K562 (cell line): ENCODE measurements around the gene DNAAF8. TPM values are rescaled to one million over a fixed set of nuclear protein-coding genes. Genes with fewer than 3 reads are reported as not detected.

Source experiments
- ATAC-seq: fragments of 200-7000 bp; cut with Tn5 transposase; 3 replicates; pipeline ENCODE4 v1.9.1; 2020; ENCODE audit warnings: moderate library complexity
- BruUV-seq: library from RNA; stranded (reverse); fragments of 400-500 nt; replicated peaks from 2 replicates; lab custom pipeline; 2021; lab: Mats Ljungman, UMichigan
- CTCF ChIA-PET: fragments of 300-600 bp; formaldehyde crosslinking; extraction: SDS; loops from one replicate; lab custom pipeline; 2021; ENCODE audit warnings: low intra/inter-chr PET ratio; lab: Yijun Ruan, JAX
- POLR2A ChIA-PET: fragments of 300-600, 350-650 bp; sonication (Branson Sonifier 250); formaldehyde crosslinking; extraction: SDS; loops from one replicate; lab custom pipeline; 2021; ENCODE audit warnings: antibody characterized with exemption, inconsistent platforms; lab: Yijun Ruan, JAX
- DNase-seq, 4 experiments: peaks; one replicate each; pipeline versions ENCODE4 v3.0.0 to v3.0.0-alpha.2; 2011 to 2018; ENCODE audit warnings: low spot score in 3 of 4, mixed read lengths in 3 of 4; ENCODE audit errors: extremely low read depth in 1 of 4
- FAIRE-seq: peaks from 2 replicates; lab custom pipeline; 2011; peaks lifted over from hg19 to GRCh38; lab: Jason Lieb, UNC
- H2AFZ ChIP-seq: 2 replicates; pipeline ENCODE4 v1.6.0; 2011; ENCODE audit warnings: low read depth, low read length, control low read depth, inconsistent platforms
- H3K27ac ChIP-seq: fragments of 200-600 bp; 3 replicates; pipeline ENCODE4 v1.8.0; 2011; ENCODE audit warnings: low read depth, mild to moderate bottlenecking, control low read depth, inconsistent platforms, low read length, moderate library complexity, mixed read lengths; ENCODE audit errors: extremely low read depth
- H3K27me3 ChIP-seq, 2 experiments: fragments of 300-600 bp in 1 of 2; 2 replicates in 1 of 2; 3 replicates in 1 of 2; pipeline versions ENCODE4 v1.6.0 to v1.8.0; 2011; ENCODE audit warnings: inconsistent platforms in 2 of 2, low read length in 2 of 2, mild to moderate bottlenecking in 1 of 2, mixed read lengths in 1 of 2, moderate library complexity in 1 of 2; ENCODE audit not compliant: control insufficient read depth in 2 of 2, insufficient read depth in 2 of 2
- H3K36me3 ChIP-seq: fragments of 300-600 bp; 3 replicates; pipeline ENCODE4 v1.8.0; 2011; ENCODE audit warnings: mild to moderate bottlenecking, low read length, inconsistent platforms; ENCODE audit not compliant: control insufficient read depth, insufficient read depth
- H3K4me1 ChIP-seq, 2 experiments: fragments of 200-600 bp in 1 of 2; replicated peaks in 1 of 2; 2 replicates in 1 of 2; 3 replicates in 1 of 2; pipeline versions ENCODE4 v1.5.1 to v1.8.0; 2011; ENCODE audit warnings: inconsistent platforms in 2 of 2, low read length in 2 of 2, mild to moderate bottlenecking in 1 of 2, mixed read lengths in 1 of 2, moderate library complexity in 1 of 2; ENCODE audit not compliant: control insufficient read depth in 2 of 2, insufficient read depth in 2 of 2
- H3K4me2 ChIP-seq: 2 replicates; pipeline ENCODE4 v1.6.1; 2011; ENCODE audit warnings: low read length, control low read depth, inconsistent platforms, mixed read lengths; ENCODE audit not compliant: insufficient read depth
- H3K4me3 ChIP-seq: fragments of 200-600 bp; sonication (generic), shearing (Covaris generic); 2 replicates; pipeline ENCODE4 v1.5.1; 2016; ENCODE audit warnings: control low read depth, inconsistent platforms
- H3K79me2 ChIP-seq: fragments of 200-600 bp; 3 replicates; pipeline ENCODE4 v1.8.0; 2011; ENCODE audit warnings: low read length, inconsistent platforms; ENCODE audit not compliant: control insufficient read depth, insufficient read depth
- H3K9ac ChIP-seq, 2 experiments: 2 replicates each; pipeline versions ENCODE4 v1.6.0 to v1.6.1; 2011; ENCODE audit warnings: low read depth in 2 of 2, low read length in 2 of 2, control low read depth in 1 of 2, inconsistent platforms in 1 of 2, mild to moderate bottlenecking in 1 of 2, mixed read lengths in 1 of 2; ENCODE audit not compliant: insufficient read depth in 1 of 2
- H3K9me1 ChIP-seq: one replicate; pipeline ENCODE4 v1.6.0; 2011; ENCODE audit warnings: inconsistent platforms, mild to moderate bottlenecking, low read length, moderate library complexity; ENCODE audit not compliant: control insufficient read depth, insufficient read depth
- H3K9me3 ChIP-seq: replicated peaks from 2 replicates; pipeline ENCODE4 v1.5.1; 2011; ENCODE audit warnings: low read depth, low read length, inconsistent platforms; ENCODE audit not compliant: control insufficient read depth, insufficient read depth
- H4K20me1 ChIP-seq: replicated peaks from 2 replicates; pipeline ENCODE4 v1.6.1; 2011; ENCODE audit warnings: low read length, inconsistent platforms, mixed read lengths; ENCODE audit not compliant: control insufficient read depth, insufficient read depth
- CBFA2T2 ChIP-seq: fragments of 450-650 bp; conservative IDR thresholded peaks from 2 replicates; pipeline ENCODE4 v1.6.1; 2017; ENCODE audit warnings: mild to moderate bottlenecking
- CBFB ChIP-seq: sonication (generic); formaldehyde crosslinking; IDR thresholded peaks from 2 replicates; pipeline ENCODE4 v1.4.0; 2020; ENCODE audit warnings: mild to moderate bottlenecking, missing genetic modification reagents
- KLF10 ChIP-seq: fragments of 250-450 bp; sonication (Bioruptor Pico); IDR thresholded peaks from 2 replicates; pipeline ENCODE4 v1.6.1; 2021; ENCODE audit warnings: matching md5 sums
- MED1 ChIP-seq: sonication (generic); formaldehyde crosslinking; IDR thresholded peaks from 2 replicates; pipeline ENCODE4 v1.8.1; 2023; ENCODE audit warnings: missing genetic modification reagents, borderline replicate concordance
- MLLT1 ChIP-seq, 2 experiments: fragments of 450-650 bp; IDR thresholded peaks; 2 replicates each; pipeline ENCODE4 v1.6.1; 2016
- PHB2 ChIP-seq: fragments of 450-650 bp; IDR thresholded peaks from 2 replicates; pipeline ENCODE4 v1.6.1; 2017; ENCODE audit warnings: low read depth
- TBP ChIP-seq: optimal IDR thresholded peaks from 2 replicates; pipeline ENCODE3; 2011; ENCODE audit warnings: low read depth, low read length, improper control_type of control experiment
- TSC22D4 ChIP-seq: fragments of 450-650 bp; IDR thresholded peaks from 2 replicates; pipeline ENCODE4 v1.6.1; 2016; ENCODE audit warnings: missing genetic modification characterization, missing biosample characterization, control low read depth
- ZFP30 ChIP-seq: fragments of 250-450 bp; sonication (Bioruptor Pico); IDR thresholded peaks from 2 replicates; pipeline ENCODE4 v1.8.0; 2022; ENCODE audit warnings: moderate library complexity, mild to moderate bottlenecking, inconsistent platforms, borderline replicate concordance
- ZKSCAN1 ChIP-seq: fragments of 150-350 bp; IDR thresholded peaks from 2 replicates; pipeline ENCODE4 v1.6.1; 2016; ENCODE audit warnings: low read depth, low read length
- ZNF134 ChIP-seq: fragments of 250-450 bp; sonication (Bioruptor Pico); conservative IDR thresholded peaks from 2 replicates; pipeline ENCODE4 v1.4.0; 2020
- ZNF212 ChIP-seq: fragments of 450-650 bp; formaldehyde crosslinking; IDR thresholded peaks from 2 replicates; pipeline ENCODE4 v1.4.0; 2020; ENCODE audit warnings: mild to moderate bottlenecking
- ZNF57 ChIP-seq: fragments of 450-650 bp; formaldehyde crosslinking; IDR thresholded peaks from 2 replicates; pipeline ENCODE4 v1.4.0; 2020; ENCODE audit warnings: mild to moderate bottlenecking, moderate library complexity
- WGBS: fragments of 100-300 bp; shearing (Covaris generic); methylation state at CpG from one replicate; pipeline ENCODE4 v1.1.6; 2016; ENCODE audit warnings: low coverage, mixed read lengths; ENCODE audit not compliant: insufficient coverage; ENCODE audit errors: missing lambda C conversion rate; 5-methylcytosine and 5-hydroxymethylcytosine counted together
- in situ Hi-C: fragments of 300-500 bp; cut with MboI; formaldehyde crosslinking; loops from 4 replicates; pipeline ENCODE4 v1.15.0; 2018; ENCODE audit warnings: inconsistent platforms, mixed read lengths
- intact Hi-C: fragments of 100-400 bp; cut with micrococcal nuclease; formaldehyde crosslinking; loops from 2 replicates; pipeline ENCODE4 v1.14.2; 2022
- polyA plus RNA-seq, 8 experiments: library from polyadenylated mRNA; depleted of rRNA in 4 of 8; stranded (reverse) in 5 of 8; unstranded in 3 of 8; fragments of >200 nt; fragmentation: Nextera tagmentation in 2 of 8; fragmentation: Illumina TruSeq in 1 of 8; extraction: Ambion mirVana in 2 of 8; extraction: Trizol in 1 of 8; gene quantifications; 2 replicates each; pipeline versions ENCODE4 v1.2.1 to v1.2.3, GENCODE V29; 2011 to 2014; ENCODE audit warnings: inconsistent platforms in 1 of 8, missing spikeins in 1 of 8
- total RNA-seq, 7 experiments: library from RNA; depleted of rRNA in 6 of 7; stranded (reverse); fragments of >200 nt in 6 of 7; fragmentation: Illumina TruSeq in 2 of 7; extraction: Trizol in 2 of 7; gene quantifications; 2 replicates each; pipeline versions ENCODE4 v1.2.1 to v1.2.3, GENCODE V29; 2011 to 2021; ENCODE audit warnings: low replicate concordance in 1 of 7
- TF ChIP-seq, protein P1 (sequence below): sonication (generic); formaldehyde crosslinking; IDR thresholded peaks from 2 replicates; pipeline ENCODE4 v1.9.0; 2022; ENCODE audit warnings: mild to moderate bottlenecking, missing genetic modification reagents
- TF ChIP-seq, protein P2 (sequence below): sonication (generic); formaldehyde crosslinking; IDR thresholded peaks from 2 replicates; pipeline ENCODE4 v1.8.1; 2022; ENCODE audit warnings: missing genetic modification reagents

The DNAAF8 gene
- total and polyA plus RNA-seq, 9 of the 15 experiments (the other 6 are each of a cell fraction or from before 2014, with no cell fraction given) = 0.04 to 0.12 (median 0.10) TPM; not detected in 6

DNA sequence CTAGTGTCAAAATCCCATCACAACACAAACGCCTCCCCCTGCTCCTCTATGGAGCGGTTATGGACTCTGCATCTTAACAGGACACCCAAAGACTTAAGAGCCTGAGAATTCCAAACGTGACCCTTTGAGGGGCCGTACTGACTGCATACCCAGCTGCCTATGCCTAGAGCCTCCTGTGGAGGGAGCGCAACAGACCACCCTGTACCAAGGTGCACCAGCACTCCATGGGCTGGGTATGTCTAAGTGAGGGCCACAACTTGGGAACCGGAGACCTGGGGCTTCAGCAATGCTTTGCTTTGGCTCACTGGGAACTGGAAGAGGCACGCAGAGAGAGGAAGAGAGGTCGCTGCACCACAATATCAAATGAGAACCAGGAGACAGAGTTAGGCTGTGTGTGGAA lies 5.7 kb upstream of the DNAAF8 start:
- H3K27me3 ChIP-seq = no peaks in the 10 kb centered on the region
- H3K27ac ChIP-seq = no peak overlapping the region
- H3K4me3 ChIP-seq = no peak overlapping the region
- H2AFZ ChIP-seq = no peak overlapping the region
- TF ChIP-seq ZKSCAN1 = no peak
- TF ChIP-seq PHB2 = no peak
- no peak for TF ChIP-seq ZNF134 (CRISPR knock-in tag)
- no peak for TF ChIP-seq ZFP30 (CRISPR knock-in tag)
- TF ChIP-seq MED1 (CRISPR knock-in tag) = no peak
- ATAC-seq (no peak), DNase-seq (no peak), FAIRE-seq (no peak)
- H4K20me1 ChIP-seq = peaks cover 6% of the 10 kb centered on the region
- no peak overlapping the region for H3K4me2 ChIP-seq
- H3K79me2 ChIP-seq = peaks cover 25% of the 10 kb centered on the region
- H3K9me1 ChIP-seq = no peaks in the 10 kb centered on the region
- H3K9ac ChIP-seq = no peak overlapping the region
- 92% methylated on average over 8 of the region's 8 CpGs for WGBS
- peaks cover 4 to 7% of the 10 kb centered on the region in 2 experiments; a peak in 3 of 5 replicates for H3K4me1 ChIP-seq
- ChIA-PET CTCF (no interaction called here), POLR2A (no interaction called here)
- intact Hi-C loops (no loop called here), in situ Hi-C loops (no loop called here)
- no TSS peak for BruUV-seq
- H3K36me3 ChIP-seq = peaks cover 60% of the 10 kb centered on the region
- H3K9me3 ChIP-seq = no peaks in the 10 kb centered on the region

GRCh38 chr16:4729876-4730275 lies 4.5 kb upstream of the DNAAF8 start:
- POLR2A ChIA-PET = interaction anchor here (0.7 to 0.8 kb wide), 2 partner anchors 104 to 168 kb away, joined by 3 read pairs; no protein-coding TSS in a partner anchor
- DNase-seq (no peak), ATAC-seq (no peak), FAIRE-seq (no peak)
- no peak overlapping the region for H3K9ac ChIP-seq
- intact Hi-C loops = loop anchor here (5.0 kb wide), 1 partner anchor 117 kb away; the partner anchor contains the start of genes GLYR1 and UBN1
- WGBS = 91% methylated on average over 14 of the region's 15 CpGs
- H3K9me3 ChIP-seq = no peaks in the 10 kb centered on the region
- no peaks in the 10 kb centered on the region for H3K27me3 ChIP-seq
- no peaks in the 10 kb centered on the region for H3K9me1 ChIP-seq
- peaks cover under 1 to 14% of the 10 kb centered on the region in 2 experiments; a peak in 3 of 5 replicates for H3K4me1 ChIP-seq
- peaks cover 28% of the 10 kb centered on the region for H3K79me2 ChIP-seq
- H3K27ac ChIP-seq = no peak overlapping the region
- H4K20me1 ChIP-seq = peaks cover 2% of the 10 kb centered on the region
- no peak overlapping the region for H3K4me3 ChIP-seq
- no peak overlapping the region for H2AFZ ChIP-seq
- in situ Hi-C loops = no loop called here
- CTCF ChIA-PET = no interaction called here
- peaks cover 53% of the 10 kb centered on the region for H3K36me3 ChIP-seq
- BruUV-seq = no TSS peak
- H3K4me2 ChIP-seq = no peak overlapping the region
- TF ChIP-seq ZNF57 (CRISPR knock-in tag) (no peak), MLLT1 (IDR thresholded peaks at IDR 0.05) (no peak), CBFB (CRISPR knock-in tag) (no peak), ZNF212 (no peak), KLF10 (CRISPR knock-in tag) (no peak), CBFA2T2 (no peak), TBP (no peak), TSC22D4 (tag) (no peak)
- TF ChIP-seq, protein P1, sequence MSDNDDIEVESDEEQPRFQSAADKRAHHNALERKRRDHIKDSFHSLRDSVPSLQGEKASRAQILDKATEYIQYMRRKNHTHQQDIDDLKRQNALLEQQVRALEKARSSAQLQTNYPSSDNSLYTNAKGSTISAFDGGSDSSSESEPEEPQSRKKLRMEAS = no peak
- TF ChIP-seq, protein P2, sequence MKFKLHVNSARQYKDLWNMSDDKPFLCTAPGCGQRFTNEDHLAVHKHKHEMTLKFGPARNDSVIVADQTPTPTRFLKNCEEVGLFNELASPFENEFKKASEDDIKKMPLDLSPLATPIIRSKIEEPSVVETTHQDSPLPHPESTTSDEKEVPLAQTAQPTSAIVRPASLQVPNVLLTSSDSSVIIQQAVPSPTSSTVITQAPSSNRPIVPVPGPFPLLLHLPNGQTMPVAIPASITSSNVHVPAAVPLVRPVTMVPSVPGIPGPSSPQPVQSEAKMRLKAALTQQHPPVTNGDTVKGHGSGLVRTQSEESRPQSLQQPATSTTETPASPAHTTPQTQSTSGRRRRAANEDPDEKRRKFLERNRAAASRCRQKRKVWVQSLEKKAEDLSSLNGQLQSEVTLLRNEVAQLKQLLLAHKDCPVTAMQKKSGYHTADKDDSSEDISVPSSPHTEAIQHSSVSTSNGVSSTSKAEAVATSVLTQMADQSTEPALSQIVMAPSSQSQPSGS (CRISPR knock-in tag) = no peak
